ENCODE data around the gene TBC1D5.
"Not testable (repeated sequence)": the region's sequence is repeated elsewhere in the genome, so short reads cannot be mapped to it uniquely, and the experiment has no call there.

Gene TBC1D5

DNA sequence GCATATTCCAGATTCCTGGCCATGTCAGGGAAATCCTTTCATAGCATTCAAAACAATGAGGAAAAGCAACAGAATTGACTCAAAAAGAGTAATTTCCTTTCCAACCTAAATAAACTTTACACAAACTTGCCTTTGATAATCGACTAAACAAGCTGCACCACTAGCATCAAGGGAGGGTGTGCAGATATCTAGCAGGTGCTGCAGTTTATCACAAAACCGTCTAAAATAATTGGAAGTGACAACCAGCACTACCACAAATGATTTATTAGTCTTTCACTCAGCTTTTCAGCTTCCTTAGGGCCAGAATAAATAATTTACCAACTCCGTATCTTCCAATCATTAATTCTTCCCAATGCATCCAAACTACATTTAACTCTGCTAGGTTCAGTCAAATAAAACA is 71.7 kb downstream of the TBC1D5 start:
- H3K36me3 Mint-ChIP-seq (ENCODE audit: low read depth), result peaks cover 20% of the 10 kb centered on the region
- no peaks in the 10 kb centered on the region for H3K9me3 Mint-ChIP-seq
- no peaks in the 10 kb centered on the region for H3K27me3 Mint-ChIP-seq
- no peak overlapping the region for H3K4me3 Mint-ChIP-seq
- no peak for DNase-seq
- peaks cover 4% of the 10 kb centered on the region for H3K4me1 Mint-ChIP-seq (ENCODE audit: low read depth)
- H3K27ac Mint-ChIP-seq, result no peak overlapping the region

DNA sequence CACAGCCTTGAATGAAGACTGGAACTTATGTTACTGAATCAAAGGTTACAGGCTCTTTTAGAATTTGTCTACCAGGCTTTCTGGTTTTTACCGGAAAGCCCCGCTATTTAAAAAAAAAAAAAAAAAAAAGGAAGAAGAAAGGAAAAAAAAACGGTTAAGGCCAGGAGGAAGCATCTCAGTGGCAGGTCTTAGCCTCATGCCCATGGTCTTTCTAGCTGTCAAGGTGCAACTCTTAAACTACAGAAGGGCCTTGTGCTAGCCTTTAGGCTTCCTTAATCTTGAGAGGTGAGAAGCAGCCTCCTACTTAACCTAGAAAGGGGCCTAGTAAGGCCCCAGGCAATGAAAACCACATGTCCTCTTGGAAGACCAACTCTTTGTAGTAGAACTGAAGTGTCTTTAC is 77.5 kb downstream of the TBC1D5 start:
- no peak for DNase-seq
- no peak overlapping the region for H3K27ac Mint-ChIP-seq
- no peaks in the 10 kb centered on the region for H3K9me3 Mint-ChIP-seq
- H3K4me3 Mint-ChIP-seq, result no peak overlapping the region
- H3K27me3 Mint-ChIP-seq, result no peaks in the 10 kb centered on the region
- peaks cover 14% of the 10 kb centered on the region for H3K4me1 Mint-ChIP-seq (ENCODE audit: low read depth)
- H3K36me3 Mint-ChIP-seq (ENCODE audit: low read depth), result peaks cover 9% of the 10 kb centered on the region

DNA sequence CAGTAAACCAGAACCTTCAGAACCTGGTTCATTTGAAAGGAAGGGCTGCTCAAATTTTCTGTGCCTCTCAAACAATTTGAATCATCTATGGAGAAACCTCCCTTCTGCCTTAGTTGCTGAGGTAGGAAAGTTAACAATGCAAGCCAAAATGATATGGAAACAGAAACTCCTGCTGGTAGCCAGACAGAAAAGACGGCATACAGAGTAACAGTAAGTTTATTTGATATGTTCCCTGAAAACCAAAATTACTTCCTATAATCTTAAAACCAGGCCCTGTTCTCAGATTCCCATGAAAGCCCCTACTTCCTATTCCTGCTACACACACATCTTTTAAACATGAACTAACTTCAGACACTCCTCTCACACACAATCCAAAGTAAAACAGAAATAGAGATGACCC is 86.2 kb downstream of the TBC1D5 start:
- H3K27me3 Mint-ChIP-seq, result no peaks in the 10 kb centered on the region
- H3K27ac Mint-ChIP-seq, result no peak overlapping the region
- H3K4me3 Mint-ChIP-seq, result no peak overlapping the region
- H3K36me3 Mint-ChIP-seq (ENCODE audit: low read depth), result no peaks in the 10 kb centered on the region
- H3K4me1 Mint-ChIP-seq (ENCODE audit: low read depth), result peaks cover 6% of the 10 kb centered on the region
- no peaks in the 10 kb centered on the region for H3K9me3 Mint-ChIP-seq
- no peak for DNase-seq

DNA sequence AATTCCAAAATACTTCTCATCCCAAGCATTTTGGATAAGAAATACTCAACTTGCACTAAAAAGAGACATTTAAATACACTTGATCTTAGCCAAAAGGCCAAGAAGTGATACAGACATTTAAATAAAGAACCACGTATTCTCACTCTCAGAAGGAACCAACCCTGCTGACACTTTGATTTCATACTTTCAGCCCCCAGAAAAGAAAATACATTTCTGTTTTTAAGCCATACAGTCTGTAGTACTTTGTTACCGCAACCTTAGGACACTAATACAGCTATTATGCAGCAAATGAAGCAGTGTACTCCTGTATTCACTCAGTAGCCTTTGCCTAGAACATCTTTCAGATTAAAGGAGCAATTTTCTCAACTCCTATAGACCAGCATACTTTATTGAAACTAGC is 86.7 kb downstream of the TBC1D5 start:
- Mint-ChIP-seq H3K9me3 (no peaks in the 10 kb centered on the region), H3K27ac (no peak overlapping the region), H3K27me3 (no peaks in the 10 kb centered on the region), H3K36me3 (ENCODE audit: low read depth) (no peaks in the 10 kb centered on the region), H3K4me3 (no peak overlapping the region), H3K4me1 (ENCODE audit: low read depth) (peaks cover 6% of the 10 kb centered on the region)
- DNase-seq, result no peak

DNA sequence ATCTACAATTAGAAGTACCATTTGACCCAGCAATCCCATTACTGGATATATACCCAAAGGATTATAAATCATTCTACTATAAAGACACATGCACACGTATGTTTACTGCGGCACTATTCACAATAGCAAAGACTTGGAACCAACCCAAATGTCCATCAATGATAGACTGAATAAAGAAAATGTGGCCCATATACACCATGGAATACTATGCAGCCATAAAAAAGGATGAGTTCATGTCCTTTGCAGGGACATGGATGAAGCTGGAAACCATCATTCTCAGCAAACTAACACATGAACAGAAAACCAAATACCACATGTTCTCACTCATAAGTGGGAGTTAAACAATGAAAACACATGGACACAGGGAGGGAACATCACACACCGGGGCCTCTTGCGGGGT is 92.7 kb downstream of the TBC1D5 start:
- H3K27me3 Mint-ChIP-seq; H3K9me3 Mint-ChIP-seq; DNase-seq; H3K4me3 Mint-ChIP-seq; H3K36me3 Mint-ChIP-seq (ENCODE audit: low read depth); H3K4me1 Mint-ChIP-seq (ENCODE audit: low read depth); H3K27ac Mint-ChIP-seq: not testable (repeated sequence)

DNA sequence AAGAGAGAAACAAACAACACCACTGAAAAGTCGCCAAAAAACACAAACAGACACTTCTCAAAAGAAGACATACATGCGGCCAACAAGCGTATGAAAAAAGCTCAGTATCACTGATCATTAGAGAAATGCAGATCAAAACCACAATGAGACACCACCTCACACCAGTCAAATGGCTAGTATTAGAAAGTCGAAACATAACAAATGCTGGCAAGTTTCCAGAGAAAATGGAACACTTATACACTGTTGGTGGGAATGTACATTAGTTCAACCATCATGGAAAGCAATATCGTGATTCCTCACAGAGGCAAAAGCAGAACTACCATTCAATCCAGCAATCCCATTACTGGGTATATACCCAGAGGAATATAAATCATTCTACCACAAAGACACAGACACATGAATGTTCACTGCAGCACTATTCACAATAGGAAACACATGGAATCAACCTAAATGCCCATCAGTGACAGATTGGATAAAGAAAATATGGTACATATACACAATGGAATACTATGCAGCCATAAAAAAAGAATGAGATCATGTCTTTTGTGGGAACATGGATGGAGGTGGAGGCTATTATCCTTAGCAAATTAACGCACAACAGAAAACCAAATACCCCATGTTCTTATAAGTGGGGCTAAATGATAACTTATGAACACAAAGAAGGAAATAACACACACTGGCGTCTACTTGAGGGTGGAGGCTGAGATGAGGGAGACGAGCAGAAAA is 93.6 kb downstream of the TBC1D5 start:
- DNase-seq; H3K9me3 Mint-ChIP-seq; H3K4me1 Mint-ChIP-seq (ENCODE audit: low read depth); H3K27ac Mint-ChIP-seq; H3K27me3 Mint-ChIP-seq; H3K4me3 Mint-ChIP-seq; H3K36me3 Mint-ChIP-seq (ENCODE audit: low read depth): not testable (repeated sequence)

DNA sequence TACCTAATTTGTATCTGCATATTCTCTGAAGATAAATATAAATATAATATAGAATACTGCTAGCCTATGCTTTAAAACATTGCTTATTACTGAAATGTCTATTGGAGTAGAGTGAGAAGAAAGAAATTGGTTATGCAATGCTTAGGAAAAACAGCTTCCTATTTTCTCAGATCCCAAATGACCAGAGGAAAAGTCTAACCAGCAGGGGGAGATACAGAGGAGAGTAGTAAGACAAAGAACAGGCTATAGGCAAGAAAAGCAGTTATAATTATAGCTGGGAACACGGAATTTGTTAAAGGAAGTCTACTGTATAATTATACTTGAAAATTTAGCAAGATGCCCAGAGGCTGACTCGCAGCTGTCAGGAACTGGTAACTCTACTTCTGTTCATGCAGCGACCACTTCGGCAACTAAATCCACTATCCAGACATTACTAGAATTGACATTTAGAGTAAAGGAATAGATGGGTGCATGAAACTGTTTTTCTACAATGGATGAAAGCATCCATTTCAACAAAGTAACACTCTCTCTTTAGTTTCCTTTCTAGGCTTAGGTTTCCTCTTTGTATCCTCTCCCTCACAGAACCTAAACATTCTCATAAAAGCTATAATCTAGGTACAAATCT is 97.2 kb downstream of the TBC1D5 start:
- Mint-ChIP-seq H3K36me3 (ENCODE audit: low read depth) (peaks cover 3% of the 10 kb centered on the region), H3K27me3 (no peaks in the 10 kb centered on the region), H3K27ac (no peak overlapping the region), H3K4me1 (ENCODE audit: low read depth) (peaks cover 13% of the 10 kb centered on the region), H3K4me3 (no peak overlapping the region), H3K9me3 (peaks cover 4% of the 10 kb centered on the region)
- no peak for DNase-seq

DNA sequence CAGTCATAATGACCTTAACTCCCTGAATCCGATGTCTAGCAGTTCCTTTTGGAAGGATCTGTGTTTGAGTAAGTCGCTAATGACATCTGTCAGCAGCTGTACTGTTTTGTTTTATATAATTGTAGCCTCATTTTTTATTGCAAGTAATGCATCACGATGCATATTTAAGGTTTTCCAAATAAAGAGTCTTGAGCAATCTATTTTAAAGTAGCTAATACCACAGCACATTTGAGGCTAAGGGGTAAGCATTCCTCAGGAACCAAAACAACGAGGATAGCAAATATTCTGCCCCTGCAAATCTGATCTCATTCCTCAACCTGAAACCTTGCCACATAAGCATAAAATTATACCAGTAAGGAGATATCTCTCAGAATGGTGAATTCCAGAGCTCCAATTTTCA is 98.7 kb downstream of the TBC1D5 start:
- Mint-ChIP-seq H3K4me3 (no peak overlapping the region), H3K36me3 (ENCODE audit: low read depth) (no peaks in the 10 kb centered on the region), H3K9me3 (no peaks in the 10 kb centered on the region), H3K4me1 (ENCODE audit: low read depth) (peaks cover 26% of the 10 kb centered on the region), H3K27ac (no peak overlapping the region), H3K27me3 (no peaks in the 10 kb centered on the region)
- DNase-seq, result no peak

DNA sequence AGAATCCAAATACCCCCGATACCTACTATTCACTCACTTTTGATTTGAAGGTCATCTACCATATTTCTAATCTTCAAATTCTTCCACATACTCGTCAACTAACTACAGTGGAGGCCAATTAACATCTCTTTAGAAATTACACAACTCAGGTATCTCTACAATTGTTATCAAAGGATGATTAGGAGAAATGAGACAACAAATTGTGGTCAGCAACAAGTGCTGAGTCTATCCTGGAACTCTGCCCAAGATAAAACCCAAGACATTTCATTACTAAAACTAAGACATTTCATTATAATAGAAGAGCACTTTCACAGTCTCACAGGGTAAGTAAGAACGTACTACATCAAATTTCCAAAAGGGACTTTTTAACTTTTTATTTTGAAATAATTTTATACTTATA is 100.0 kb downstream of the TBC1D5 start:
- no peak overlapping the region for H3K27ac Mint-ChIP-seq
- H3K9me3 Mint-ChIP-seq, result no peaks in the 10 kb centered on the region
- H3K27me3 Mint-ChIP-seq, result no peaks in the 10 kb centered on the region
- no peak overlapping the region for H3K4me3 Mint-ChIP-seq
- DNase-seq, result no peak
- no peaks in the 10 kb centered on the region for H3K36me3 Mint-ChIP-seq (ENCODE audit: low read depth)
- peaks cover 31% of the 10 kb centered on the region for H3K4me1 Mint-ChIP-seq (ENCODE audit: low read depth)

DNA sequence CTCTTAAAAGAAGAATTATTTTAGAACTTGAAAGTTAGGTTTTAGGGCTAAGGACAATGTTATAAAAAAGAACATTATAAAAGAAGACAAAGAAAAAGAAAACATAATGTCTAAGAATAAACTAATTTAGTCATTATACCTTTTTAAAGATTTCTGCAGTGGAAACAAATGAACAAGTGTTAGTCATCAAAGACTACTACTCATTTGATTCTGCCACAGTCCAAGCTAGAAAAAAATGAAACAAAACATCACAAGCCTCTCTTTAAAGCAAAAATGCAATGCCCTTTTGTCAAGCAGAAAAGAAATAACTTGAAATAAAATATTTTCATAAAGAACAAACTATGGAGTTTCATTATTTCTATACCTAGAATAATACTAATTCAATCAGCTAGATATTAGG is 102.0 kb downstream of the TBC1D5 start:
- DNase-seq, result no peak
- H3K4me3 Mint-ChIP-seq, result no peak overlapping the region

DNA sequence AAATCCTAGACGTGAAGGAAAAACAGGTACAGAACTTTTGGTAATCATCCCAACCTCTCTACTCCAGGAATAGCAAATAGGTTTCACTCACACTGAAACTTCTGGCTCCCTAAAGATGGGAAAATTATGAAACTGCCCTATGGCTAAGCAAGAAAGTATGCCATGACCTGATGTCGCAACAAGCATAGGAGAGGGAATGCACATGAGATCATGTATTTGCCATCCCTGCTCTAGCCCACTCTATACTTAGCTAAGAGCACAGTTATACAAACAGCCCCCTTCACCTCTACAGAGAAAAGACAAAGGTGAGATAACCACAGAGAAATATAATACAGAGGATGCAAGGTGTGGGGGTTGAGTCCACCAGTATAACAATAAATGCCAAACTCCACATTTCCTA is 102.7 kb downstream of the TBC1D5 start:
- H3K27ac Mint-ChIP-seq, result peak overlapping the region; percentile 22
- no peaks in the 10 kb centered on the region for H3K36me3 Mint-ChIP-seq (ENCODE audit: low read depth)
- peaks cover 34% of the 10 kb centered on the region for H3K4me1 Mint-ChIP-seq (ENCODE audit: low read depth)
- H3K9me3 Mint-ChIP-seq, result no peaks in the 10 kb centered on the region
- DNase-seq, result no peak
- H3K27me3 Mint-ChIP-seq, result no peaks in the 10 kb centered on the region
- H3K4me3 Mint-ChIP-seq, result no peak overlapping the region

More for the DNA sequence above, 102.0 kb downstream of the TBC1D5 start:
- Mint-ChIP-seq H3K4me1 (ENCODE audit: low read depth) (peaks cover 34% of the 10 kb centered on the region), H3K9me3 (no peaks in the 10 kb centered on the region), H3K27ac (no peak overlapping the region), H3K27me3 (no peaks in the 10 kb centered on the region), H3K36me3 (ENCODE audit: low read depth) (no peaks in the 10 kb centered on the region)

DNA sequence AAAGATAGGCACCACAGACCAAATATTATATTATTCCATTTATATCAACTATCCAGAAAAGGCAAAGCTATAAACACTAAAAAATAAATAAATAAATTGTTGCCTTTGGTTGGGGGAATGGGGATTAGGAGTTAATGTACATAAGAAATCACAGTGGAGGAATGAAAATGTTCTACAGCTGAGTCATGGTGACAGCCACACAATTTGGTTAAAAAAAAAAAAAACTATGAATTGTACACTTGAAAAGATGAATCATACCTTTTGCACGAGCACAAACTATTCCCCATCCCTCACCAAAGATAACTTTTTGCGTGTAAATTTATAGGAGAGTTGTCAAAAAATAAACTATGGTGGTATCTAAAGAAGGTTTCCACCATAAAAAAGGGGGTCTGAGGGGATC is 103.2 kb downstream of the TBC1D5 start:
- H3K27me3 Mint-ChIP-seq, result no peaks in the 10 kb centered on the region
- no peaks in the 10 kb centered on the region for H3K9me3 Mint-ChIP-seq
- no peak for DNase-seq
- peak overlapping the region; percentile 22 for H3K27ac Mint-ChIP-seq
- peaks cover 35% of the 10 kb centered on the region for H3K4me1 Mint-ChIP-seq (ENCODE audit: low read depth)
- H3K36me3 Mint-ChIP-seq (ENCODE audit: low read depth), result no peaks in the 10 kb centered on the region
- H3K4me3 Mint-ChIP-seq, result no peak overlapping the region

DNA sequence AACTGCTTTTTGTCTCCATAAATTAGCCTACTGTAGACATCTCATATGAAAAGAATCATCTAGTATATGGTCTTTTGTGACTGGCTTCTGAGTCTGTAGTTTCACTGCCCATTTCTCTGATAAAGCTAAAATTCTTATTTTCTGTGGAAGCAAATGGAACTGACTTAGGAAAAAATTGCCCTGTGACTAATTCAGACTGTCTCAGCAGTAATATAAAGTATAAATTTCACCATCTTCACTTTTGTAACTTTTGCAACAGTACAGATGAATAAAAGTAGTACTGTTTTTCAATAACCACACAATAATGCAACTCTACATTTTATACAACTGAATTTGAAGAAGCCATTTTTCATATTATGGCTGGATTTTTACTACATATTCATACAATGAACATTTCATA is 104.1 kb downstream of the TBC1D5 start:
- no peaks in the 10 kb centered on the region for H3K36me3 Mint-ChIP-seq (ENCODE audit: low read depth)
- H3K27ac Mint-ChIP-seq, result no peak overlapping the region
- H3K4me1 Mint-ChIP-seq (ENCODE audit: low read depth), result peaks cover 37% of the 10 kb centered on the region
- no peak overlapping the region for H3K4me3 Mint-ChIP-seq
- DNase-seq, result no peak
- H3K27me3 Mint-ChIP-seq, result no peaks in the 10 kb centered on the region
- H3K9me3 Mint-ChIP-seq, result no peaks in the 10 kb centered on the region

DNA sequence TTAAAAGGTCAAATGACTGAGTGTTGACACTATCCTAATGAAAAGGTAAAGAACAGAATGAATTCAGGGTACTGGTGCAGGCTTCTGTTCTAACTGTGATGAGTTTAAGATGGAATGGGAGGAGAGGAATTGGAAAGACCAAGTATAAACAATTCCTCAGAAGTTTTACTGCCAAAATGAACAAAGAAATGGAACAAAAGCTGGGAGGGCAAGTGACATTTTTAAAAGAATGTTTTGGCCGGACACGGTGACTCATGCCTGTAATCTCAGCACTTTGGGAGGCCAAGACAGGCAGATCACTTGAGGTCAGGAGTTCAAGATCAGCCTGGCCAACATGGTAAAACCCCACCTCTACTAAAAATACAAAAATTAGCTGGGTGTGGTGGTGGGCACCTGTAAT is 106.8 kb downstream of the TBC1D5 start:
- not testable (repeated sequence) for DNase-seq

DNA sequence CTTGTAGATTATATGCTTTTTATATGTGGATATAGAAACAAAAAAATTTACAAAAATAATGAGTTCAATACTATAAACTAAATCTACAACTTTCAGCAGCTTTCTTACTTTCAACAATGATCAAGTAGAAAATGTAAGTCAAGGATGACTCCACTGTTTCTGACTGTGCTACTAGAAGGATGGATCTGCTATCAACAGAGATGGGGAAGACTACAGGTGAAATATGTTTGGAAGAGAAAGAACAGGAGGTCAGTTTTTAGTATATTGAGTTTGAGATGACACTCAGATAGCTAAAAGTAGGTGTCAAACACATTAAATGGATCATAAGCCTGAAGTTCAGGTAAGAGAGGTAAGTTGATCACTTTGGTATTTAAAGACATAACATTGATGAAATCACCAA is 107.5 kb downstream of the TBC1D5 start:
- DNase-seq, result no peak
- H3K36me3 Mint-ChIP-seq (ENCODE audit: low read depth), result peaks cover 3% of the 10 kb centered on the region
- H3K27ac Mint-ChIP-seq, result no peak overlapping the region
- peaks cover 39% of the 10 kb centered on the region for H3K4me1 Mint-ChIP-seq (ENCODE audit: low read depth)
- no peak overlapping the region for H3K4me3 Mint-ChIP-seq
- H3K27me3 Mint-ChIP-seq, result no peaks in the 10 kb centered on the region
- H3K9me3 Mint-ChIP-seq, result no peaks in the 10 kb centered on the region

More for the DNA sequence above, 106.8 kb downstream of the TBC1D5 start:
- H3K27ac Mint-ChIP-seq; H3K36me3 Mint-ChIP-seq (ENCODE audit: low read depth); H3K9me3 Mint-ChIP-seq; H3K4me3 Mint-ChIP-seq; H3K27me3 Mint-ChIP-seq: not testable (repeated sequence)
- H3K4me1 Mint-ChIP-seq (ENCODE audit: low read depth), result peaks cover 42% of the 10 kb centered on the region
